Stimulated activated CD8-positive, alpha-beta memory T cell treated with anti-CD3 and anti-CD28 coated beads, Interleukin-4, amount 100 ng/mL, for 1 hour (primary cell): Measurements from ENCODE around the gene GGA1.

Experiments
- DNase-seq, 2 donors: peaks; one replicate each; pipeline ENCODE4 v3.0.0-alpha.2; 2020; ENCODE audit warnings: low read depth in 2 of 2, low spot score in 1 of 2

GGA1 gene

DNA sequence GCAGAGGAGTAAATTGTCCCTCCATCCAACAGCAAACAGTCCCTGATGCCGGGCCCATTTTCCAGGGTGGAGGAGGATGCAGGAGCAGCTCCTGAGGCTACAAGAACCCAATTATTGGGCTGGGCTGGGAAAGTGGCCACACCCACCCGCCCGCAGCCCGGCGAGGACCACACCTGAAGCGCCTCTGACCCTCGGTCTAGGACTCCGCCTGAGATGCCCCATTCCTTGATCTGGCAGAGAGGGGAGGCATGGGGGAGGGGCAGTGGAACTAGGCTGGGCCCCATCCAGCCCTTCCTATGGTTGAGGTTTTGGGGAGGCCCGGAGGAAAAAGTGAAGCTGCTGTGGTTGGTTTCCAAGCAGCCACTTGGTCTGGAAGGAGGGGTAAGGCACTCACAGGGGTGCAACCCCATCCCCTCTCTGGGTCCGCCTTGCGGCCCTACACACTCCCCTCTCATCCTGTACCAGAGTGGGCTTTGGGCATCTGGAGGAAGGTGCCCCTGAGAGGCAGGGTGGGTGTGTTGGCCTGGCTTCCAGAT, 64.4 kb downstream of the GGA1 start:
- DNase-seq, result no peak

DNA sequence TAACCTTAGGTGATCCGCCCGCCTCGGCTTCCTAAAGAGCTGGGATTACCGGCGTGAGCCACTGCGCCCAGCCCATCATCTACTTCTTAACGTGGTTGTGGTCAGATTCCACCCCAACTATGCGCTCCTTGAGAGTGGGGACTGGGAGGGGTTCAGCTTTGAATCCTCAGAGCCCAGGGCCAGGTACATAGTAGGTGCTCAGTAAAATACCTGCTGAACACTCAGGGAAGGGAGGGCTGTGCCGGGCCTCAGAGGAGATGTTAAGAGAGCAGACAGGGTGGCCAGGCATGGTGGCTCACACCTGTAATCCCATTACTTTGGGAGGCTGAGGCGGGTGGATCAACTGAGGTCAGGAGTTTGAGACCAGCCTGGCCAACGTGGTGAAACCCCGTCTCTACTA, 65.6 kb downstream of the GGA1 start:
- DNase-seq, result no peak

DNA sequence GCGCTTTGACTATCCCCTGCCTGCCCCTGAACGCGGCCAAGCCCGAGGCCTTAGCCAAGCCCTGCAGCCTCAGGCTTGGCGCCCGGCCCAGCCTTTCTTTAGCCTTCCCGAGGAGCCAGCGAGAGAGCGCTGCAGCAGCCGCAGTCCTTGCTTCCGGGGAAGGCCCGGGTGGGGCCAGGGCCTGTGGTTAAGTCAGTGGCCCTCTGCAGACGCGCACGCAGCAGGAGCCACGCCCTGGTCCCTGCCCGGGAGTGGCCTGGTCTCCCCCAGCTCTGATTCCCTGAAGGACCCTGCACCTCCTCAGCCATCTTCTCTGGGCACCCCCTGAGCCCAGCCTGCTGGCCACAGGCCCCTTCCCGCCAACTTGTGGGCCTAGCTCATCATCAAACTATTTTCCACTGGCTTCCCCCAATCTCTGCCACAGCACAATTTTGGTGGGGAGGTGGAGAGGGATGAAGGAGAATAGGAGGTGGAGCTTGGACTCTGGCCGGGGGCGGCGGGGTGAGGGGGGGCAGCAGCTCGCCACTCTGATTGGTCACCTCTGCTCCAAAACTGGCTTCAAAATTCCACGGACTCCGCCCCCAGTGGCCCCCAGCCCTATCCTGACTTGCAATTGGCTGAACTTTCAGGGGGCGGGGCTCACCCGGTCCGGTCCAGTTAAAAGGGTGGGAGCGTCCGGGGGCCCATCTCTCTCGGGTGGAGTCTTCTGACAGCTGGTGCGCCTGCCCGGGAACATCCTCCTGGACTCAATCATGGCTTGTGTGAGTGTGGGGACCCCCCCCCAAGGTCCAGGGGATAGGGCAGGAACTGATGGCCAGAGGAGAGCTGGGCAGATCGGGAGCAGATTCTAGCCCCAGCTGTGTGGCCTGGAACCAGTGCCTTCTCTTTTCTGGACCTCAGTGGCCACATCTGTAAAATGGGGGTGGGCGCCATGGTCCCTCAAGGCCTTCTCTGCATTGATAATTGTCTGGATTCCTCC, 66.6 kb downstream of the GGA1 start, which contains the start of gene LGALS1:
LGALS1 (plus strand) TSS at position 686 of the 979 bp plus-strand sequence; CDS start at position 753, 67 bp downstream.
- DNase-seq, result peak in 1 of 2 donors; percentile 33

DNA sequence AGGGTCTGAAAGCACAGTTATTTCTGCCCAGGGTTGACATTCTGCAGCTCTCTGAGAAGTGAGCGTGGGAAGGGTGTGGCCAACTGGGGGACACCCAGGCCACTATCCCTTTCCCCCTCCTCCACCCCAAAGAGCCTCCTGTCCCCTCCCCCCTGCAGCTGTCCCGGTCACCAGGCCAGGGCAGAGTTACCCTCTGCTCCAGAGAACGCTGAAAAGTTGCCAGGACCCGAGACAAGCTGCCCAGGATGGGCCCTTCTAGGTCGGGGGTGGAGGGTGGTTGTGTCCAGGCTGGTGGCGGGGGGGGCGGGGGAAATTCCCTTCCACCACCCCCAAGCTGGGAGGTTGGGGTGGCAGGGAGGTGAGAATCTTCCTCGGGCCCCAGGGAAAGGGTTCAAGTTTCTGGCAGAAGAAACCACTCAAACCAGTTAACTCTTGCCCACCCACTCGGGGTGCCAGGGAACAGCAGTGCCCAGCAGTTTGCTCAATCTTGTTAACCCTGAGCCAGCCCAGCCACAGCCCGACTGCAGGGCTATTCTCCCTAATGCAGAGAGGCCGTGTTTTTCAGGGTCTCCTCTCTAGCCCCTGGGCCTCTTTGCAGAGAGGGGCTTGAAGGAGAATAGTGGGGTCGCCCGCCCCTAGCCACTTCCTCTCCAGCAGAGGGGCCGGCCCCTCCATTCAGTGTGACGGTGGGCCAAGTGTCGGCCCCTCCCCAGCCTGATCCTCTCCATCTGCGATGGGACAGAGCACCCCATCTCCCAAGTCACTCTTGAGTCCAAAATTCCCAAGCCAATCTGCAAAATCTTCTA, 67.5 kb downstream of the GGA1 start:
- no peak for DNase-seq

DNA sequence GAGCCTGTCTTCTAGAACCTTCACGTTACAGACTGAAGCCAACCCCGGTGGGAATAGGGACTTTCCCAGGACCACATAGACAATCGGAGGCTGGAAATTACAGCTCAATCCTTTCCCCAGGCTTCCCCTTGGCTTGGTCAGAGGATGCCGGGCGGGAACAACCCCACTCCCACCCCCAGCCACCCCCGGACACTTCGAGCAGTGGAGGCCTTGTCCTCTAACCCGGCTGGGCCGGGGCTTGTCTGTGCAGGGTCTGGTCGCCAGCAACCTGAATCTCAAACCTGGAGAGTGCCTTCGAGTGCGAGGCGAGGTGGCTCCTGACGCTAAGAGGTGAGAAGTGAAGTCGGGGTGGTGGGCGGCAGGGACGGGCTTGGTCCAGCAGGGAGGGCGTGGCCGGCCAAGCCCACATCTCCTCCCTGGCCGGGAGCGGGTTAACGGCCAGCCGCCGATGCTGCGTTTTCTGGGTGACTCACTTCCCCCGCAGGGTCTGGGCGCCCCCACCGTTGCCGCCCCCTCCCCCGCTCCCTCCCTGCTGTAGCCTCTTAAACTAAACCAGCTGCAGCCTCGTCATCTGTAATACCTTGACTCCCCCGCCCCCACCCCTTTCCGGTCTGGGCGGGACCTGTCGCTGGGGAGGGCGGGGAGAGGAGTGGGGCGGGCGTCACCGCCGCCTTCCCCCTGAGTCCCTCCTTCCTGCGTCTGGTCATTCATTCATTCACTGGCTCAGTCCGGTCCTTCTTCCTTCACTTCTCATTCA, 68.3 kb downstream of the GGA1 start:
- peak; percentile 89 to 91 for DNase-seq

DNA sequence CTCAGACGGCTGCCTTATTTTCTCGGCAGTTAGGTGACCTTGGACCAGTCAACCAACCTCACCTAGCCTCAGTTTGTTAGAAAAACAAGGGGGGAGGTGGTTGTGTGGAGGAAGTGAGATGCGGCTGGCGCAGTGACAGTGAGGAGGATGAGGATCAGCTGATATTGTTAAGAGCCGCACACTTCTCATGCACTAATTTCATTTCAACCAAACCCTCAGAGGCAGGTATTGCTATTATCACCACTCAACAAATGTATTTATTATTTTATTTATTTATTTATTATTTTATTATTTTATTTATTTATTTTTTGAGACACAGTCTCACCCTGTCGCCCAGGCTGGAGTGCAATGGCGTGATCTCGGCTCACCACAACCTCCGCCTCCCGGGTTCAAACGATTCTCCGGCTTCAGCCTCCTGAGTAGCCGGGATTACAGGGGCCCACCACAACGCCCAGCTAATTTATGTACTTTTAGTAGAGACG, 68.9 kb downstream of the GGA1 start:
- DNase-seq, result peak in 1 of 2 donors; percentile 34

DNA sequence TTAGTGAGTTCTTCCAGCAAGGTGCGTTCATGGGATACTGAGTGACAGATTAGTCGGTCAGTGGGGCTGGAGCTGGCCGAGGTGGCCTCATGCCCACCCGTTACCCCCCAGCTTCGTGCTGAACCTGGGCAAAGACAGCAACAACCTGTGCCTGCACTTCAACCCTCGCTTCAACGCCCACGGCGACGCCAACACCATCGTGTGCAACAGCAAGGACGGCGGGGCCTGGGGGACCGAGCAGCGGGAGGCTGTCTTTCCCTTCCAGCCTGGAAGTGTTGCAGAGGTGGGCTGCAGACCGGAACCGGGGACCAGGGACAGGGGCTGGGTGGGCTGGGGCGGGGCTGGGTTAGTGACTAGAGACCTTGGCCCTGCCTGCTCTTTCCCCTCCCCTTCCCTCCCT, 69.7 kb downstream of the GGA1 start:
- no peak for DNase-seq

DNA sequence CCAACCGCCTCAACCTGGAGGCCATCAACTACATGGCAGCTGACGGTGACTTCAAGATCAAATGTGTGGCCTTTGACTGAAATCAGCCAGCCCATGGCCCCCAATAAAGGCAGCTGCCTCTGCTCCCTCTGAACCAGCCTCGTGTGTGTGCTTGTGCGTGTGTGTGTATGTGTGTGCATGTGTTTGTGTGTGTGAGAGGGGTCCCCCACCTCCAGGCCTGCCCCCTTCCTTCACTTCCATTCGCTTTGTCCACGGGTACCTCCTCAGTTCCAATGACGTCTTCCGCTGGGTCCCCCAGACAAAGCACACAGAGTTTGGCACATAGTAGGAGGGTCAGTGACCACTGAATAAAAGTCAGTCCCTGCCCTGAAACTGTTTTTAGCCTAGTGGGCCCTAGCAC, 71.0 kb downstream of the GGA1 start:
- DNase-seq, result no peak

DNA sequence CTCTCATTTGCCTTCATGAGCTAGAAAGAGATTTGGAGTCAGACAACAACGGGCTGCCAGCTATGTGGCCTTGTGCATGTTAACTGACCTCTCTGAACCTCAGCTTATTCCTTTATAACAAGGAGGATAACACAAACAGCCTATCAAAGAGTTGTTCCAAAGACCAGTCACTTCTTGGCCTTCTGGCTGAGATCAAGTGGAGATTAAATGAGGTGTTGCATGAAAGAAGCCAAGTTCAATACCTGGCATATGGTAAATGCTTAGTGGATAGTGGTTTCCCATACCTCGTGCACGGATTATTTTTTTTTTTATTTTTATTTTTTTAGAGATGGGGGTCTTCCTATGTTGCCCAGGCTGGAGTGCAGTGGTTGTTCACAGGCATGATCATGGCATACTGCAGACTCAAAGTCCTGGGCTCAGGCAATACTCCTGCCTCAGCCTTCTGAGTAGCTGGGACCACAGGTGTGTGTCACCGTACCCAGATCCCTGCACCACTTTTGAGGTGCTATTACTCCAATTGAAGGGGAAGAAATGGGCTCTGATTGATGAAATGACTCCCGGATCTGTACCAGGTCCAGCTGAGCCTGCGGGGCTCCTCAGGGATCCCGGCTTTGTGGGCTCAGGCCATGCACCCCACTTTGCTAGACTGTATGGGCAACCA, 71.7 kb downstream of the GGA1 start:
- no peak for DNase-seq

DNA sequence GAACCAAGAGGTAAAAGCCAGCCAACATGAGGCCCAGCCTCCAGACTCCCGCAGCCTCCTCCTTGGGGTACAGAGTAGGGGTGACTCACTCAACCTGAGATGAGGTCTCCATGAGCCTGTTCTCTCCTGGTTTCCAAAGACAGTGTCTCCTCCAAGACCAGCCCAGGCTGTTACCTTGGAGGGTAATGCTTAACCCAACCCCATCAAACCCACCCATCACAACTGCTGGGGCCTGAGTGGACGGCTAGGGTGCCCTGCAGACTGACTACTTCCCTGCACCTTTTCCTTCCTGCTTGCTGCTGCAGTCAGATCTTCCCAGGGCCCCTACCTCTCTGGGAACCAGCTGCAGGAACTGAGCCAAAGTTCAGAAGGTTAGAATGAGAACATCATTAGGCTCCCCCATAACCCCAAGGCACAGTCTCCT, 72.4 kb downstream of the GGA1 start:
- DNase-seq, result no peak

DNA sequence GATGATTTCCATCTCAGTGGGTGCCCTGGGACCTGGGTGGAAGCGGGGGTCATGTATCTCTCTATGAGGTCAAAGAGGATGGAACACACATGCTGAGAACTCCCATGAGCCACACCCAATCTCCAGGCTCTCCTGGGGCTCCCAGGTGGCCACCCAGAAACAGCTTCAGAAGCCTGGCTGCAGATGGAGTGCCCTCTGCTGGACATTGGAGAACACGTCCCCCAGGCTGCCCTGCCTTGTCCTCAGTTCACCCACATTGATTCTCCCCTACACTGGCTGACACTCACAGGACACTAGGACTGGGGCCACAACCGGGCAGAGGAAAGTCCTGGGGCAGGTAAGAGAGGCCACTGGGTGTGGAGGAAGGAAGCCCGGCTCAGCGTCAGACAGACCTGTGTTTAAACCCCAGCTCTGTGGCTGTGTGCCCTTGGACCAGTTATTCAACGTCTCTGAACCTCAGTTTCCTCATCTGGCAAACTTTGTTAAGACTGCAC, 73.0 kb downstream of the GGA1 start:
- DNase-seq, result peak in 1 of 2 donors; percentile 64
